Heart right ventricle (tissue), 16 donors: Measurements from ENCODE around the gene PTCD1. TPM values are rescaled to one million over a fixed set of nuclear protein-coding genes. Genes with fewer than 3 reads are reported as not detected.
A peak's percentile ranks its signal among the peaks of the same experiment; 100 is the strongest.

Experiments used
- ATAC-seq, 8 donors: fragments of 200-7000 bp; cut with Tn5 transposase; one replicate each; pipeline ENCODE4 v1.9.1; 2020; ENCODE audit warnings: mild to moderate bottlenecking in 8 of 8, moderate library complexity in 8 of 8, moderate number of reproducible peaks in 1 of 8
- DNase-seq, 2 donors: peaks; one replicate each; pipeline ENCODE4 v3.0.0-alpha.2; 2020
- H3K27ac ChIP-seq, 10 donors: fragments of 200-600 bp; sonication (generic) in 2 of 10; one replicate each; pipeline versions ENCODE4 v1.5.0 to v1.8.0; 2020 to 2022; ENCODE audit warnings: mild to moderate bottlenecking in 3 of 10
- H3K27me3 ChIP-seq, 7 donors: fragments of 200-600 bp; one replicate each; pipeline ENCODE4 v1.8.0; 2021 to 2022; ENCODE audit warnings: mild to moderate bottlenecking in 2 of 7
- H3K36me3 ChIP-seq, 9 donors: fragments of 200-600 bp; sonication (generic) in 1 of 9; one replicate each; pipeline versions ENCODE4 v1.5.0 to v1.8.0; 2020 to 2022; ENCODE audit warnings: mild to moderate bottlenecking in 2 of 9
- H3K4me1 ChIP-seq, 9 donors: fragments of 200-600 bp; sonication (generic) in 1 of 9; one replicate each; pipeline versions ENCODE4 v1.5.0 to v1.8.0; 2020 to 2022; ENCODE audit warnings: mild to moderate bottlenecking in 4 of 9
- H3K4me3 ChIP-seq, 10 donors: fragments of 200-600 bp; sonication (generic) in 2 of 10; one replicate each; pipeline versions ENCODE4 v1.5.0 to v1.8.0; 2020 to 2022; ENCODE audit warnings: mild to moderate bottlenecking in 7 of 10, moderate library complexity in 2 of 10
- H3K9me3 ChIP-seq, 11 donors: fragments of 200-600 bp in 10 of 11; sonication (generic) in 2 of 11; one replicate each; pipeline versions ENCODE4 v1.5.0 to v1.8.0; 2013 to 2022; ENCODE audit warnings: mild to moderate bottlenecking in 2 of 11, control low read depth in 1 of 11, moderate library complexity in 1 of 11
- WGBS, 2 donors: extraction: QIAGEN DNeasy Blood & Tissue Kit; methylation state at CpG; one replicate each; pipeline ENCODE4 v1.1.7; 2013; ENCODE audit warnings: inconsistent platforms in 1 of 2; 5-methylcytosine and 5-hydroxymethylcytosine counted together
- intact Hi-C, 10 donors: fragments of 100-400 bp; cut with DNase I; formaldehyde crosslinking; loops; one replicate each; pipeline versions ENCODE4 v1.11.1 to v1.14.2; 2022
- polyA plus RNA-seq, 2 donors: library from polyadenylated mRNA; stranded (reverse); fragments of 200-250 nt; gene quantifications; one replicate each; pipeline ENCODE4 v1.2.3, GENCODE V29; 2013
- total RNA-seq, 10 donors: library from RNA; stranded (reverse); fragmentation: NEBNext Ultra II Directional in 3 of 10; extraction: Animal tissue kit (Norgen Biotek cat#: 25700) in 3 of 10; gene quantifications; one replicate each; pipeline versions ENCODE4 v1.2.1 to v1.2.4, GENCODE V29; 2021 to 2023
- TF ChIP-seq, protein P1 (sequence below), 9 donors: fragments of 200-600 bp; sonication (generic) in 2 of 9; IDR thresholded peaks; one replicate each; pipeline versions ENCODE4 v1.5.0 to v1.8.0; 2021 to 2022; ENCODE audit warnings: antibody characterized with exemption in 9 of 9, mild to moderate bottlenecking in 5 of 9, moderate library complexity in 1 of 9
- donor health status: Arrhythmogenic right ventricular cardiomyopathy.
- donor health status: ischemic (EF 13 %, LVEDD 7.1; RV severe dilation, severe dysfunction).
- donor health status: healthy with polysubstance abuse.
- donor health status: DM: no; HTN: yes; CAD: no.
- donor health status: DM: no; HTN: no; CAD: no.
- donor health status: ischemic (EF 25% LVEDD 6.9; RV normal size, moderate dysfunction).
- donor health status: ischemic (EF 25% LVEDD 5.7; RV mildly dilated, moderate dysfunction).
- donor health status: healthy.
- donor health status: DM: yes; HTN: yes; CAD: no.
- donor health status: Ischemic cardiomyopathy.
- donor health status: ischemic (EF 35%, LVEDD 5.7; RV mildly dilated, moderate dysfunction).
- donor health status: nonischemic (EF 11% LVEDD 7.7; RV severe dilation, severe dysfunction).
- donor health status: DM: yes; HTN: yes; CAD: no.
- donor health status: PGD.
- donor health status: ischemic (EF 29% LVEDD 5.4; RV normal size, mild dysfunction).
- donor health status: nonischemic (EF 23%, LVEDD 6.1; RV moderate dilation, normal function).

PTCD1 gene
- total and polyA plus RNA-seq, 12 donors, result 2.4 to 4.8 (median 3.1) TPM

DNA sequence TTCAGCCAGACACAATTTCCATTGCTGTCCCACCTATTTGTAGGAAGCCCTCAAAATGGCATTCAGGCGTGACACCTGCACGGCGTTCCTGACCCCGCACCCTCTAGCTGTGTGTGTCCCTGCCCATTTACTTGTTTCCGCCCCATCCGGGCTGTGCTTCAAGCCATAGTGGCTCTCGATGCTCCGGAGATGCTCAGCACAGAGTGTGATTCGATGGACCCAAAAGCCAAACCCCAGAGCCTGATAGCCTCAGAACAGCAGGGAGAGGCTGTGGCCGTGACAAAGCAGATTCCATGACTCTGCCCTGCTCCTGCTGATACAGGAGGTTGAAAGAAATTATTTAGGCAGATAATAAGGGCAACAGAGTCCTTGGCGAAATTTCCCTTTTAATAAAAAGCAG is 16.4 kb downstream of the PTCD1 start:
- TF ChIP-seq, protein P1, sequence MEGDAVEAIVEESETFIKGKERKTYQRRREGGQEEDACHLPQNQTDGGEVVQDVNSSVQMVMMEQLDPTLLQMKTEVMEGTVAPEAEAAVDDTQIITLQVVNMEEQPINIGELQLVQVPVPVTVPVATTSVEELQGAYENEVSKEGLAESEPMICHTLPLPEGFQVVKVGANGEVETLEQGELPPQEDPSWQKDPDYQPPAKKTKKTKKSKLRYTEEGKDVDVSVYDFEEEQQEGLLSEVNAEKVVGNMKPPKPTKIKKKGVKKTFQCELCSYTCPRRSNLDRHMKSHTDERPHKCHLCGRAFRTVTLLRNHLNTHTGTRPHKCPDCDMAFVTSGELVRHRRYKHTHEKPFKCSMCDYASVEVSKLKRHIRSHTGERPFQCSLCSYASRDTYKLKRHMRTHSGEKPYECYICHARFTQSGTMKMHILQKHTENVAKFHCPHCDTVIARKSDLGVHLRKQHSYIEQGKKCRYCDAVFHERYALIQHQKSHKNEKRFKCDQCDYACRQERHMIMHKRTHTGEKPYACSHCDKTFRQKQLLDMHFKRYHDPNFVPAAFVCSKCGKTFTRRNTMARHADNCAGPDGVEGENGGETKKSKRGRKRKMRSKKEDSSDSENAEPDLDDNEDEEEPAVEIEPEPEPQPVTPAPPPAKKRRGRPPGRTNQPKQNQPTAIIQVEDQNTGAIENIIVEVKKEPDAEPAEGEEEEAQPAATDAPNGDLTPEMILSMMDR (IDR thresholded peaks at IDR 0.05), result no peak
- Histone ChIP-seq H3K27me3 (no peaks in the 10 kb centered on the region), H3K9me3 (no peaks in the 10 kb centered on the region), H3K4me3 (no peak overlapping the region), H3K36me3 (peaks cover 3 to 88% (median 46%) of the 10 kb centered on the region in 9 donors), H3K27ac (no peak overlapping the region), H3K4me1 (no peaks in the 10 kb centered on the region)
- 92 to 93% methylated on average over 11 of the region's 11 CpGs for WGBS, 2 donors
- DNase-seq, result no peak
- intact Hi-C loops, result no loop called here
- no peak for ATAC-seq

DNA sequence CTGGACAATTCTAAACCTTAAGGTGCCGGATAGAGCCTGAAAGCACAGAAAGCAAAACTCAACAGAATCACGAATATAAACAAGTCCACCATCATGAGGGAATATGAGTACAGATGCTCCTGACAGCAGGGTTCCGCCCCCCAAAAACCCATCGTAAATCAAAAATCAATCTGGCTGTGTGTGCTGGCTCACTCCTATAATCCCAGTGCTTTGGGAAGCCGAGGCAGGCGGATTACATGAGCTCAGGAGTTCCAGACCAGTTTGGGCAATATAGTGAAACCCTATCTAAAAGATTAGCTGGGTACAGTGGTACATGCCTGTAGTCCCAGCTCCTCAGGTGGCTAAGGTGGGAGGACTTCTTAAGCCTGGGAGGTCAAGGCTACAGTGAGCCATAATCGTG is 17.6 kb downstream of the PTCD1 start:
- no peak for ATAC-seq
- intact Hi-C loops, result no loop called here
- DNase-seq, result no peak
- H3K27me3 ChIP-seq, result no peaks in the 10 kb centered on the region
- H3K4me1 ChIP-seq, result no peaks in the 10 kb centered on the region
- H3K27ac ChIP-seq, result no peak overlapping the region
- WGBS, 2 donors, result 91 to 92% methylated on average over 7 of the region's 7 CpGs
- no peaks in the 10 kb centered on the region for H3K9me3 ChIP-seq
- H3K36me3 ChIP-seq, result peaks cover 3 to 98% (median 58%) of the 10 kb centered on the region in 9 donors
- H3K4me3 ChIP-seq, result no peak overlapping the region
- TF ChIP-seq, protein P1 (IDR thresholded peaks at IDR 0.05), result no peak

DNA sequence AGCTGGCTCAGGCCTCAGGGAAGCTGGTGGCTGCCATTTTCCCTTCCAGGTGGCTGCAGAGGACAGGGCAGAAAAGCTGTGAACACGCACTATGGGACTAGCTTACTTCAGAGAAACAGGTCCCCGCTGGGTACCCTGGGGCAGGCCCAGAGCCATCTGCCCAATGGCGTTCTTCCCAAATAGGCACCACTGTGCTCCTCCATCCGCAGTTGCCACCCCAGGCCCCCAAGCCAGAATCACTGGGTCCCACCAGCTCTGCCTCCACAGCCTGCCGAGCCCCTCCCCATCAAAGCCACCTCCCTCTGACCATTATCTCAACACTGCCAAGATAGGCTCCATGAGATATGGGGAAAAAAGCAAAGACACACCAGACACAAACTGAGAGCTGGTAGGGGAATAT is 18.4 kb downstream of the PTCD1 start:
- WGBS, 2 donors, result 87 to 94% methylated on average over 5 of the region's 5 CpGs
- Histone ChIP-seq H3K36me3 (peaks cover 3 to 100% (median 63%) of the 10 kb centered on the region in 9 donors), H3K9me3 (no peaks in the 10 kb centered on the region), H3K4me3 (no peak overlapping the region), H3K27ac (no peak overlapping the region), H3K27me3 (no peaks in the 10 kb centered on the region), H3K4me1 (no peaks in the 10 kb centered on the region)
- DNase-seq, result no peak
- no peak for ATAC-seq
- intact Hi-C loops, result no loop called here
- TF ChIP-seq, protein P1 (IDR thresholded peaks at IDR 0.05), result no peak

DNA sequence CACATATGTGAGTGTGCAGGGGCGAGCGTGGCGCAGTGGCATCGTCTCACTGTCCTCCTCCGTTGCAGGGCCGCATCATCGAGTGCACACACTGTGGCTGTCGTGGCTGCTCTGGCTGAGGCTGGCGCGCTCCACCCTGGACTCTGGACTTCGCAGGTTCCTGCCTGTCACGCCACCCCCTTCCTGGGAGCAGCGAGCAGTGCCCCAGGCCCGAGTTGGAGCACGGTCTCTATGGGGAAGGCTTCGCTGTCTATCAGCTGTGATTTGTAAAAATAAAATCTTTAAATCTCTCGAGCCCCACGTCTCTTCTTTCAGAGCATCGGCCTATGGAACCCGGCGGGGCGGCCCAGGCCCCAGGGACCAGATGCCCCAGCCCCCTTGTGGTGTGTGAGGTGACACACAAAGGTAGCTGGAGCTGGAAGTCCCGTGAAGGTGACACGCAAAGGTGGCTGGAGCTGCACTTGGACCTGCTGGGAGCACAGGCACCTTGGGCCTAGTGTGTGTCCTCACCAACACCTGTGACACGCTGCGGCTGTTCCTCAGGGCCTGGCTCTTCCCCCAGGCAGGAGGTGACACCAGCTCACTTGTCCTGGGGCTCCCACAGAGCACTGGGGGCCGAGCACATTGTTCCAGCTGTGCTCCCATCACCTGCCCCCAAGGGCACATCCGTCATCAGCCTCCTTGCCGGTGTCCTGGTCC is 19.1 kb downstream of the PTCD1 start:
- intact Hi-C loops, result loop anchor here in 2 of 10 donors (10.0 kb wide), 2 partner anchors 55 to 375 kb away; no protein-coding TSS in a partner anchor
- Histone ChIP-seq H3K9me3 (no peaks in the 10 kb centered on the region), H3K4me3 (no peak overlapping the region), H3K27ac (no peak overlapping the region), H3K4me1 (no peaks in the 10 kb centered on the region), H3K36me3 (peaks cover 3 to 100% (median 63%) of the 10 kb centered on the region in 9 donors), H3K27me3 (no peaks in the 10 kb centered on the region)
- DNase-seq (no peak), ATAC-seq (peak in 2 of 8 donors; percentile 10 to 37)
- TF ChIP-seq, protein P1 (IDR thresholded peaks at IDR 0.05), result no peak
- 90% methylated on average over 28 to 29 of the region's 29 CpGs for WGBS, 2 donors
